ENCODE measurements around the gene LCOR.

GRCh38 chr10:96992721-96993120 is 160.6 kb downstream of the LCOR start:
- TF ChIP-seq, protein P1, sequence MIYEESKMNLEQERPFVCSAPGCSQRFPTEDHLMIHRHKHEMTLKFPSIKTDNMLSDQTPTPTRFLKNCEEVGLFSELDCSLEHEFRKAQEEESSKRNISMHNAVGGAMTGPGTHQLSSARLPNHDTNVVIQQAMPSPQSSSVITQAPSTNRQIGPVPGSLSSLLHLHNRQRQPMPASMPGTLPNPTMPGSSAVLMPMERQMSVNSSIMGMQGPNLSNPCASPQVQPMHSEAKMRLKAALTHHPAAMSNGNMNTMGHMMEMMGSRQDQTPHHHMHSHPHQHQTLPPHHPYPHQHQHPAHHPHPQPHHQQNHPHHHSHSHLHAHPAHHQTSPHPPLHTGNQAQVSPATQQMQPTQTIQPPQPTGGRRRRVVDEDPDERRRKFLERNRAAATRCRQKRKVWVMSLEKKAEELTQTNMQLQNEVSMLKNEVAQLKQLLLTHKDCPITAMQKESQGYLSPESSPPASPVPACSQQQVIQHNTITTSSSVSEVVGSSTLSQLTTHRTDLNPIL (CRISPR knock-in tag; IDR thresholded peaks at IDR 0.05; ENCODE audit: low read depth): no peak
- TF ChIP-seq, protein P2, sequence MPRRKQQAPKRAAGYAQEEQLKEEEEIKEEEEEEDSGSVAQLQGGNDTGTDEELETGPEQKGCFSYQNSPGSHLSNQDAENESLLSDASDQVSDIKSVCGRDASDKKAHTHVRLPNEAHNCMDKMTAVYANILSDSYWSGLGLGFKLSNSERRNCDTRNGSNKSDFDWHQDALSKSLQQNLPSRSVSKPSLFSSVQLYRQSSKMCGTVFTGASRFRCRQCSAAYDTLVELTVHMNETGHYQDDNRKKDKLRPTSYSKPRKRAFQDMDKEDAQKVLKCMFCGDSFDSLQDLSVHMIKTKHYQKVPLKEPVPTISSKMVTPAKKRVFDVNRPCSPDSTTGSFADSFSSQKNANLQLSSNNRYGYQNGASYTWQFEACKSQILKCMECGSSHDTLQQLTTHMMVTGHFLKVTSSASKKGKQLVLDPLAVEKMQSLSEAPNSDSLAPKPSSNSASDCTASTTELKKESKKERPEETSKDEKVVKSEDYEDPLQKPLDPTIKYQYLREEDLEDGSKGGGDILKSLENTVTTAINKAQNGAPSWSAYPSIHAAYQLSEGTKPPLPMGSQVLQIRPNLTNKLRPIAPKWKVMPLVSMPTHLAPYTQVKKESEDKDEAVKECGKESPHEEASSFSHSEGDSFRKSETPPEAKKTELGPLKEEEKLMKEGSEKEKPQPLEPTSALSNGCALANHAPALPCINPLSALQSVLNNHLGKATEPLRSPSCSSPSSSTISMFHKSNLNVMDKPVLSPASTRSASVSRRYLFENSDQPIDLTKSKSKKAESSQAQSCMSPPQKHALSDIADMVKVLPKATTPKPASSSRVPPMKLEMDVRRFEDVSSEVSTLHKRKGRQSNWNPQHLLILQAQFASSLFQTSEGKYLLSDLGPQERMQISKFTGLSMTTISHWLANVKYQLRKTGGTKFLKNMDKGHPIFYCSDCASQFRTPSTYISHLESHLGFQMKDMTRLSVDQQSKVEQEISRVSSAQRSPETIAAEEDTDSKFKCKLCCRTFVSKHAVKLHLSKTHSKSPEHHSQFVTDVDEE (CRISPR knock-in tag; IDR thresholded peaks at IDR 0.05): no peak
- no peak for TF ChIP-seq ISL1 (CRISPR knock-in tag; IDR thresholded peaks at IDR 0.05)
- TF ChIP-seq TOX (CRISPR knock-in tag; IDR thresholded peaks at IDR 0.05; ENCODE audit: borderline replicate concordance): no peak
- no peak for TF ChIP-seq ZFP30 (CRISPR knock-in tag; IDR thresholded peaks at IDR 0.05)
- TF ChIP-seq TCF4 (CRISPR knock-in tag; IDR thresholded peaks at IDR 0.05; ENCODE audit: borderline replicate concordance): no peak
- TF ChIP-seq, protein P3, sequence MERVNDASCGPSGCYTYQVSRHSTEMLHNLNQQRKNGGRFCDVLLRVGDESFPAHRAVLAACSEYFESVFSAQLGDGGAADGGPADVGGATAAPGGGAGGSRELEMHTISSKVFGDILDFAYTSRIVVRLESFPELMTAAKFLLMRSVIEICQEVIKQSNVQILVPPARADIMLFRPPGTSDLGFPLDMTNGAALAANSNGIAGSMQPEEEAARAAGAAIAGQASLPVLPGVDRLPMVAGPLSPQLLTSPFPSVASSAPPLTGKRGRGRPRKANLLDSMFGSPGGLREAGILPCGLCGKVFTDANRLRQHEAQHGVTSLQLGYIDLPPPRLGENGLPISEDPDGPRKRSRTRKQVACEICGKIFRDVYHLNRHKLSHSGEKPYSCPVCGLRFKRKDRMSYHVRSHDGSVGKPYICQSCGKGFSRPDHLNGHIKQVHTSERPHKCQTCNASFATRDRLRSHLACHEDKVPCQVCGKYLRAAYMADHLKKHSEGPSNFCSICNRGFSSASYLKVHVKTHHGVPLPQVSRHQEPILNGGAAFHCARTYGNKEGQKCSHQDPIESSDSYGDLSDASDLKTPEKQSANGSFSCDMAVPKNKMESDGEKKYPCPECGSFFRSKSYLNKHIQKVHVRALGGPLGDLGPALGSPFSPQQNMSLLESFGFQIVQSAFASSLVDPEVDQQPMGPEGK (CRISPR knock-in tag; IDR thresholded peaks at IDR 0.05; ENCODE audit: borderline replicate concordance): no peak
- no peak for TF ChIP-seq ZC3H10 (CRISPR knock-in tag; IDR thresholded peaks at IDR 0.05)
- no peak for TF ChIP-seq OSR1 (CRISPR knock-in tag; IDR thresholded peaks at IDR 0.05)
- TF ChIP-seq RARB (CRISPR knock-in tag; IDR thresholded peaks at IDR 0.05): no peak

All from SK-N-SH treated with all-trans-retinoic acid at 6 μM for 48 hours (cell line).